ENCODE data around the gene PRPF4.

The PRPF4 gene

GRCh38 chr9:113237026-113237425, 38.4 kb upstream of the PRPF4 start:
- H3K27me3 ChIP-seq = no peaks in the 10 kb centered on the region
- H3K36me3 ChIP-seq = no peaks in the 10 kb centered on the region
- no peak for DNase-seq
- TF ChIP-seq, protein P1, sequence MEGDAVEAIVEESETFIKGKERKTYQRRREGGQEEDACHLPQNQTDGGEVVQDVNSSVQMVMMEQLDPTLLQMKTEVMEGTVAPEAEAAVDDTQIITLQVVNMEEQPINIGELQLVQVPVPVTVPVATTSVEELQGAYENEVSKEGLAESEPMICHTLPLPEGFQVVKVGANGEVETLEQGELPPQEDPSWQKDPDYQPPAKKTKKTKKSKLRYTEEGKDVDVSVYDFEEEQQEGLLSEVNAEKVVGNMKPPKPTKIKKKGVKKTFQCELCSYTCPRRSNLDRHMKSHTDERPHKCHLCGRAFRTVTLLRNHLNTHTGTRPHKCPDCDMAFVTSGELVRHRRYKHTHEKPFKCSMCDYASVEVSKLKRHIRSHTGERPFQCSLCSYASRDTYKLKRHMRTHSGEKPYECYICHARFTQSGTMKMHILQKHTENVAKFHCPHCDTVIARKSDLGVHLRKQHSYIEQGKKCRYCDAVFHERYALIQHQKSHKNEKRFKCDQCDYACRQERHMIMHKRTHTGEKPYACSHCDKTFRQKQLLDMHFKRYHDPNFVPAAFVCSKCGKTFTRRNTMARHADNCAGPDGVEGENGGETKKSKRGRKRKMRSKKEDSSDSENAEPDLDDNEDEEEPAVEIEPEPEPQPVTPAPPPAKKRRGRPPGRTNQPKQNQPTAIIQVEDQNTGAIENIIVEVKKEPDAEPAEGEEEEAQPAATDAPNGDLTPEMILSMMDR (IDR thresholded peaks at IDR 0.05) = no peak
- intact Hi-C loops (cut with DNase I; ENCODE audit: low total_unique reads) = no loop called here
- peaks cover 0 to 33% (median 22%) of the 10 kb centered on the region in 4 donors for H3K4me1 ChIP-seq
- no peak overlapping the region for H3K4me3 ChIP-seq
- H3K9me3 ChIP-seq = no peaks in the 10 kb centered on the region
- no peak overlapping the region for H3K27ac ChIP-seq

DNA sequence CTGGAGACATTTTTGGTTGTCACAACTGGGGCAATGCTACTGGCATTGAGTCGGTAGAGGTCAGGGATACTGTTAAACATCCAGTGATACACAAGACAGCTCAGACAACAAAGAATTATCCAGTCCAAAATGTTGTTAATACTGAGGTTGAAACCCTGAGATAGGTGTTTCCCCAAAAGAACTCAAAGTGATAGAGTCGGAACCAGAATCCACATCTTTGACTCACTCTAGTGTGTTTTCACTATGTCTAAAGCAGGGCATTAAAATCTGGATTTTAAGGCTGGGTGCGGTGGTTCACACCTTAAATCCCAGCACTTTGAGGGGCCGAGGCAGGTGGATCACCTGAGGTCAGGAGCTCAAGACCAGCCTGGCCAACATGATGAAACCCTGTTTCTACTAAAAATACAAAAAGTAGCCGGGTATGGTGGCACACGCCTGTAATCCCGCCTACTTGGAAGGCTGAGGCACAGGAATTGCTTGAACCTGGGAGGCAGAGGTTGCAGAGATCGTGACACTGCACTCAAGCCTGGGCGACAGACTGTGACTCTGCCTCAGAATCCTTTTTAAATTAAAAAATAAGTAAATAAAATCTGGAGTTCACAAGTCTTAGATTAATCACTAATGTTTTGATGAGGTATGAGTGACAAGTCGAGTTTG, 37.1 kb upstream of the PRPF4 start:
- Histone ChIP-seq H3K4me3 (no peak overlapping the region), H3K4me1 (peaks cover 0 to 23% (median 16%) of the 10 kb centered on the region in 4 donors), H3K9me3 (no peaks in the 10 kb centered on the region), H3K27me3 (no peaks in the 10 kb centered on the region), H3K36me3 (no peaks in the 10 kb centered on the region), H3K27ac (no peak overlapping the region)
- TF ChIP-seq, protein P1 (IDR thresholded peaks at IDR 0.05) = no peak
- intact Hi-C loops (cut with DNase I; ENCODE audit: low total_unique reads) = no loop called here
- DNase-seq = no peak

DNA sequence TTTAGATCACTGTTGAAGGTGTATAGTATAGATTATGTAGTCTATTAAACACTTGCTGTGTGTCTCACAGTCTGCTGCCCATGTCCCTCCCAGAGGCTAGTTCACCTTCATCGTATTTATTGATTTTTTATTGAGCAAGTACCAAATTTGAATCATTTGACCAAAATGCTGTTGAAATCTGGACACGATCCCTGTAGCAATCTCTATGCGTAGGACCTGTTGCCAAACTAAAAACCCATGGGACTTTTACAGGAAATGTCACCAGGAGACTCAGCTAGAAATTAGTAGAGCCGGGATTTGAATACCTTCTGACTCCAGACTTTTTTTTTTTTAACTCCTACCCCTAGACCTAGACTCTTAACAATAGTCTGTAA, 36.6 kb upstream of the PRPF4 start:
- Histone ChIP-seq H3K36me3 (no peaks in the 10 kb centered on the region), H3K4me1 (peaks cover 0 to 18% (median 11%) of the 10 kb centered on the region in 4 donors), H3K27me3 (no peaks in the 10 kb centered on the region), H3K4me3 (no peak overlapping the region), H3K9me3 (no peaks in the 10 kb centered on the region), H3K27ac (no peak overlapping the region)
- TF ChIP-seq, protein P1 (IDR thresholded peaks at IDR 0.05) = no peak
- intact Hi-C loops (cut with DNase I; ENCODE audit: low total_unique reads) = no loop called here
- DNase-seq = no peak

- TF ChIP-seq, protein P1 (IDR thresholded peaks at IDR 0.05) = no peak
- no peaks in the 10 kb centered on the region for H3K36me3 ChIP-seq
- H3K4me3 ChIP-seq = no peak overlapping the region
- no peaks in the 10 kb centered on the region for H3K27me3 ChIP-seq
- intact Hi-C loops (cut with DNase I; ENCODE audit: low total_unique reads) = no loop called here
- H3K4me1 ChIP-seq = peaks cover 0 to 14% (median 8%) of the 10 kb centered on the region in 4 donors
- DNase-seq = no peak
- no peak overlapping the region for H3K27ac ChIP-seq
- H3K9me3 ChIP-seq = no peaks in the 10 kb centered on the region
Observed at GRCh38 chr9:113241161-113241560, 34.3 kb upstream of the PRPF4 start.

GRCh38 chr9:113244556-113244955, 30.9 kb upstream of the PRPF4 start:
- H3K27ac ChIP-seq = no peak overlapping the region
- no peaks in the 10 kb centered on the region for H3K4me1 ChIP-seq
- TF ChIP-seq, protein P1 (IDR thresholded peaks at IDR 0.05) = no peak
- no peak for DNase-seq
- no peaks in the 10 kb centered on the region for H3K27me3 ChIP-seq
- intact Hi-C loops (cut with DNase I; ENCODE audit: low total_unique reads) = no loop called here
- no peaks in the 10 kb centered on the region for H3K36me3 ChIP-seq
- H3K9me3 ChIP-seq = no peaks in the 10 kb centered on the region
- no peak overlapping the region for H3K4me3 ChIP-seq

- TF ChIP-seq, protein P1 (IDR thresholded peaks at IDR 0.05) = no peak
- Histone ChIP-seq H3K36me3 (peaks cover 0 to 3% (median 0%) of the 10 kb centered on the region in 3 donors), H3K4me1 (no peaks in the 10 kb centered on the region), H3K4me3 (no peak overlapping the region), H3K9me3 (no peaks in the 10 kb centered on the region), H3K27ac (no peak overlapping the region), H3K27me3 (no peaks in the 10 kb centered on the region)
- DNase-seq = no peak
- intact Hi-C loops (cut with DNase I; ENCODE audit: low total_unique reads) = no loop called here
Observed at GRCh38 chr9:113245894-113246293, 29.6 kb upstream of the PRPF4 start.
